H1 (cell line): ENCODE data around the gene ASB6. TPM values are rescaled to one million over a fixed set of nuclear protein-coding genes. Genes with fewer than 3 reads are reported as not detected.

ENCODE experiments used
- CHD2 ChIP-seq: IDR thresholded peaks from 2 replicates; pipeline ENCODE4 v1.6.1; 2012; ENCODE audit warnings: low read length, improper control_type of control experiment
- EGR1 ChIP-seq: IDR thresholded peaks from 2 replicates; pipeline ENCODE4 v1.6.1; 2011; ENCODE audit warnings: low read depth, low read length, borderline replicate concordance
- GTF2F1 ChIP-seq: IDR thresholded peaks from 2 replicates; pipeline ENCODE4 v1.6.1; 2012; ENCODE audit warnings: low read depth, low read length, improper control_type of control experiment, borderline replicate concordance
- KDM4A ChIP-seq: IDR thresholded peaks from one replicate; pipeline ENCODE4 v1.7.1; 2012; ENCODE audit warnings: low read depth, mild to moderate bottlenecking, moderate library complexity, low read length, inconsistent platforms; ENCODE audit not compliant: severe bottlenecking
- polyA plus RNA-seq, 7 experiments: library from polyadenylated mRNA; depleted of rRNA in 3 of 7; stranded (reverse) in 5 of 7; unstranded in 2 of 7; fragments of >200 nt in 5 of 7; fragments of 200-250 nt in 2 of 7; gene quantifications; 1 replicate in 5 of 7; 2 replicates in 1 of 7; 4 replicates in 1 of 7; pipeline versions ENCODE4 v1.2.1 to v1.2.3, GENCODE V29; 2011 to 2013; ENCODE audit warnings: missing spikeins in 2 of 7, mixed read lengths in 2 of 7
- total RNA-seq: library from RNA; stranded (reverse); fragmentation: NEBNext Ultra II Directional; extraction: Animal tissue kit (Norgen Biotek cat#: 25700); gene quantifications from 2 replicates; pipeline ENCODE4 v1.2.1, GENCODE V29; 2021

ASB6 gene
- total and polyA plus RNA-seq, 2 of the 8 experiments (the other 6 are each of a cell fraction or from before 2014, with no cell fraction given), result 14.0 to 17.3 TPM

GRCh38 chr9:129608561-129609481, 33.1 kb downstream of the ASB6 start (continued):
- TF ChIP-seq GTF2F1, result no peak
- no peak for TF ChIP-seq KDM4A
- no peak for TF ChIP-seq EGR1
- TF ChIP-seq CHD2, result no peak
- TF ChIP-seq, all 59 proteins: peak for 0
